HG03159 (cell line): ENCODE data around the gene KCNH3.
"Not testable (repeated sequence)": the region's sequence is repeated elsewhere in the genome, so short reads cannot be mapped to it uniquely, and the experiment has no call there.

Experiments
- ATAC-seq: cut with Tn5 transposase; IDR thresholded peaks from one replicate; pipeline ENCODE4 v1.9.1; 2021; ENCODE audit warnings: mild to moderate bottlenecking, moderate library complexity; ENCODE audit not compliant: unreplicated experiment

KCNH3 gene

GRCh38 chr12:49584591-49584990 is 45.8 kb downstream of the KCNH3 start:
- no peak for ATAC-seq

GRCh38 chr12:49585477-49586459 is 46.9 kb downstream of the KCNH3 start:
- no peak for ATAC-seq

- no peak for ATAC-seq
Observed at GRCh38 chr12:49587174-49587908, 48.5 kb downstream of the KCNH3 start.

GRCh38 chr12:49588281-49588680 is 49.5 kb downstream of the KCNH3 start:
- ATAC-seq: no peak

GRCh38 chr12:49588721-49589516 is 50.1 kb downstream of the KCNH3 start:
- ATAC-seq: no peak

- ATAC-seq: no peak
Observed at GRCh38 chr12:49598527-49598926, 59.7 kb downstream of the KCNH3 start.

- ATAC-seq: no peak
Observed at GRCh38 chr12:49599961-49600360, 61.1 kb downstream of the KCNH3 start.

- ATAC-seq: no peak
Observed at GRCh38 chr12:49603721-49604120, 64.9 kb downstream of the KCNH3 start.

GRCh38 chr12:49604856-49605255 is 66.0 kb downstream of the KCNH3 start:
- ATAC-seq: no peak

- not testable (repeated sequence) for ATAC-seq
Observed at GRCh38 chr12:49605539-49605938, 66.7 kb downstream of the KCNH3 start, which contains the start of gene FAM186B. FAM186B (minus strand) TSS chr12:49605639; CDS start chr12:49605477, 162 bp downstream.
